Measurements from ENCODE around the gene PSENEN. TPM values are rescaled to one million over a fixed set of nuclear protein-coding genes. Genes with fewer than 3 reads are reported as not detected.
A peak's percentile ranks its signal among the peaks of the same experiment; 100 is the strongest.

PSENEN gene
- total RNA-seq, 2 donors from 2014 or later, result 10.6 to 21.1 TPM

- peak; percentile 18 for ATAC-seq
- TF ChIP-seq POLR2A (IDR thresholded peaks at IDR 0.05) (peak in 1 of 3 donors; percentile 18), CTCF (IDR thresholded peaks at IDR 0.05) (no peak)
Measured at GRCh38 chr19:35775046-35775297, 29.5 kb downstream of the PSENEN start.

GRCh38 chr19:35775298-35776101, 30.0 kb downstream of the PSENEN start, which contains the start of gene ARHGAP33:
Gene ARHGAP33, plus strand, starts transcription at chr19:35775564. Its CDS starts 95 bp downstream, at chr19:35775659.
- Histone ChIP-seq H3K27me3 (no peaks in the 10 kb centered on the region), H3K27ac (peak within 1 kb of the TSS in 1 of 4 donors; percentile 26), H3K4me1 (peaks cover 14% of the 10 kb centered on the region), H3K4me3 (peak within 1 kb of the TSS; percentile 59 to 67), H3K9me3 (no peaks in the 10 kb centered on the region), H3K36me3 (replicated peaks in 1 of 2; ENCODE audit: insufficient read depth in 1 of 2, low read depth in 2 of 2) (no peaks in the 10 kb centered on the region)
- DNase-seq, result peak; percentile 99 to 100 (median 100)
- intact Hi-C loops (cut with DNase I), result no loop called here
- ATAC-seq, result peak; percentile 98
- TF ChIP-seq CTCF (IDR thresholded peaks at IDR 0.05), result peak in 1 of 7 experiments; percentile 0
- TF ChIP-seq POLR2A (IDR thresholded peaks at IDR 0.05), result no peak
- 0 to 5% methylated on average over 14 to 58 of the region's 82 CpGs for WGBS, 2 donors

More at GRCh38 chr19:35775046-35775297, 29.5 kb downstream of the PSENEN start:
- intact Hi-C loops (cut with DNase I), result no loop called here
- H3K4me1 ChIP-seq, result peaks cover 14% of the 10 kb centered on the region
- H3K27ac ChIP-seq, result no peak overlapping the region
- no peak for DNase-seq
- H3K27me3 ChIP-seq, result no peaks in the 10 kb centered on the region
- WGBS, 2 donors, result 24 to 31% methylated on average over 9 of the region's 9 CpGs
- no peaks in the 10 kb centered on the region for H3K36me3 ChIP-seq (replicated peaks in 1 of 2; ENCODE audit: insufficient read depth in 1 of 2, low read depth in 2 of 2)
- no peak overlapping the region for H3K4me3 ChIP-seq
- H3K9me3 ChIP-seq, result no peaks in the 10 kb centered on the region

- H3K4me1 ChIP-seq, result peaks cover 14% of the 10 kb centered on the region
- H3K4me3 ChIP-seq, result no peak overlapping the region
- no peak overlapping the region for H3K27ac ChIP-seq
- no peaks in the 10 kb centered on the region for H3K36me3 ChIP-seq (replicated peaks in 1 of 2; ENCODE audit: insufficient read depth in 1 of 2, low read depth in 2 of 2)
- WGBS, 2 donors, result 72 to 78% methylated on average over 12 to 13 of the region's 13 CpGs
- H3K9me3 ChIP-seq, result no peaks in the 10 kb centered on the region
- no peak for DNase-seq
- ATAC-seq, result no peak
- no peak for TF ChIP-seq CTCF (IDR thresholded peaks at IDR 0.05)
- intact Hi-C loops (cut with DNase I), result no loop called here
- H3K27me3 ChIP-seq, result no peaks in the 10 kb centered on the region
Measured at GRCh38 chr19:35776102-35776788, 30.8 kb downstream of the PSENEN start.

GRCh38 chr19:35777086-35777841, 31.8 kb downstream of the PSENEN start:
- ATAC-seq (no peak), DNase-seq (no peak)
- H3K36me3 ChIP-seq (replicated peaks in 1 of 2; ENCODE audit: insufficient read depth in 1 of 2, low read depth in 2 of 2), result no peaks in the 10 kb centered on the region
- TF ChIP-seq CTCF (IDR thresholded peaks at IDR 0.05) (no peak), POLR2A (IDR thresholded peaks at IDR 0.05) (no peak)
- no peaks in the 10 kb centered on the region for H3K9me3 ChIP-seq
- intact Hi-C loops (cut with DNase I), result no loop called here
- no peaks in the 10 kb centered on the region for H3K27me3 ChIP-seq
- H3K27ac ChIP-seq, result no peak overlapping the region
- H3K4me3 ChIP-seq, result no peak overlapping the region
- peaks cover 14% of the 10 kb centered on the region for H3K4me1 ChIP-seq
- WGBS, 2 donors, result 77 to 80% methylated on average over 17 to 19 of the region's 19 CpGs
